Keratinocyte (primary cell): Measurements from ENCODE around the gene REPS2. TPM values are rescaled to one million over a fixed set of nuclear protein-coding genes. Genes with fewer than 3 reads are reported as not detected.
A peak's percentile ranks its signal among the peaks of the same experiment; 100 is the strongest.

Source experiments
- DNase-seq: peaks from one replicate; pipeline ENCODE4 v3.0.0-alpha.2; 2011; ENCODE audit warnings: low read depth, missing footprints, low spot score
- FAIRE-seq: peaks from 2 replicates; lab custom pipeline; 2011; peaks lifted over from hg19 to GRCh38; lab: Jason Lieb, UNC
- H2AFZ ChIP-seq: 2 replicates; pipeline ENCODE4 v1.6.0; 2012; ENCODE audit warnings: low read length, control low read depth, inconsistent platforms; ENCODE audit not compliant: control insufficient read depth
- H3K27ac ChIP-seq: 2 replicates; pipeline ENCODE4 v1.5.1; 2011; ENCODE audit warnings: low read length; ENCODE audit not compliant: control insufficient read depth, insufficient read depth
- H3K27me3 ChIP-seq: 3 replicates; pipeline ENCODE4 v1.6.0; 2011; ENCODE audit warnings: low read length; ENCODE audit not compliant: control insufficient read depth, insufficient read depth; ENCODE audit errors: extremely low read depth
- H3K36me3 ChIP-seq, 2 experiments: 2 replicates in 1 of 2; 3 replicates in 1 of 2; pipeline ENCODE4 v1.5.1; 2011; ENCODE audit warnings: low read length in 2 of 2, mild to moderate bottlenecking in 1 of 2; ENCODE audit not compliant: control insufficient read depth in 2 of 2, insufficient read depth in 2 of 2; ENCODE audit errors: extremely low read depth in 1 of 2
- H3K4me1 ChIP-seq: 3 replicates; pipeline ENCODE4 v1.5.1; 2011; ENCODE audit warnings: low read length; ENCODE audit not compliant: control insufficient read depth, insufficient read depth; ENCODE audit errors: extremely low read depth
- H3K4me2 ChIP-seq: 3 replicates; pipeline ENCODE4 v1.6.0; 2011; ENCODE audit warnings: low read depth, low read length; ENCODE audit not compliant: control insufficient read depth, insufficient read depth; ENCODE audit errors: extremely low read depth
- H3K4me3 ChIP-seq, 3 experiments: fragments of 200-600 bp in 1 of 3; sonication (generic) in 1 of 3; 2 replicates in 2 of 3; 3 replicates in 1 of 3; pipeline ENCODE4 v1.5.1; 2011 to 2016; ENCODE audit warnings: low read length in 3 of 3, mild to moderate bottlenecking in 3 of 3, control low read depth in 2 of 3, inconsistent platforms in 1 of 3, low read depth in 1 of 3, mixed read lengths in 1 of 3, mixed run types in 1 of 3, moderate library complexity in 1 of 3; ENCODE audit not compliant: control insufficient read depth in 2 of 3, insufficient read depth in 2 of 3; ENCODE audit errors: extremely low read depth in 1 of 3
- H3K79me2 ChIP-seq: 2 replicates; pipeline ENCODE4 v1.6.0; 2012; ENCODE audit warnings: low read length; ENCODE audit not compliant: control insufficient read depth, insufficient read depth
- H3K9ac ChIP-seq: 3 replicates; pipeline ENCODE4 v1.6.0; 2011; ENCODE audit warnings: low read length; ENCODE audit not compliant: control insufficient read depth, insufficient read depth; ENCODE audit errors: extremely low read depth
- H3K9me1 ChIP-seq: 3 replicates; pipeline ENCODE4 v1.6.0; 2011; ENCODE audit warnings: low read length; ENCODE audit not compliant: control insufficient read depth, insufficient read depth; ENCODE audit errors: extremely low read depth
- H3K9me3 ChIP-seq: 2 replicates; pipeline ENCODE4 v1.5.1; 2012; ENCODE audit warnings: low read depth, low read length; ENCODE audit not compliant: control insufficient read depth
- H4K20me1 ChIP-seq: 3 replicates; pipeline ENCODE4 v1.6.0; 2011; ENCODE audit warnings: low read length; ENCODE audit not compliant: control insufficient read depth, insufficient read depth; ENCODE audit errors: extremely low read depth
- EZH2 ChIP-seq: IDR thresholded peaks from one replicate; pipeline ENCODE4 v1.6.1; 2012; ENCODE audit warnings: inconsistent platforms, mild to moderate bottlenecking, low read length, moderate library complexity
- dilution Hi-C: fragments of 300-500 bp; cut with MboI; formaldehyde crosslinking; loops from one replicate; pipeline ENCODE4 v1.7.0; 2020; ENCODE audit warnings: low sequenced_read_pairs; ENCODE audit not compliant: extremely low pct_ligation_motif_present
- polyA plus RNA-seq, 5 experiments: library from polyadenylated mRNA; depleted of rRNA in 3 of 5; stranded (reverse) in 3 of 5; stranded (forward) in 1 of 5; unstranded in 1 of 5; fragments of >200 nt; gene quantifications; 1 replicate in 1 of 5; 2 replicates in 3 of 5; 3 replicates in 1 of 5; pipeline versions ENCODE4 v1.2.1 to v1.2.3, GENCODE V29; 2011 to 2012; ENCODE audit warnings: missing spikeins in 2 of 5, low read depth in 1 of 5, low replicate concordance in 1 of 5
- TF ChIP-seq, protein P1 (sequence below), 3 experiments: IDR thresholded peaks in 1 of 3; conservative IDR thresholded peaks in 1 of 3; optimal IDR thresholded peaks in 1 of 3; 2 replicates in 2 of 3; 3 replicates in 1 of 3; pipeline versions ENCODE3 to v1.5.1; 2011; ENCODE audit warnings: low read length in 3 of 3, mild to moderate bottlenecking in 3 of 3, moderate library complexity in 2 of 3, control low read depth in 1 of 3, inconsistent platforms in 1 of 3; ENCODE audit not compliant: insufficient read depth in 2 of 3; ENCODE audit errors: extremely low read depth in 1 of 3

The REPS2 gene
- polyA plus RNA-seq, 1 donor (not counting 4 experiments of a cell fraction or from before 2014, with no cell fraction given): 2.4 TPM

DNA sequence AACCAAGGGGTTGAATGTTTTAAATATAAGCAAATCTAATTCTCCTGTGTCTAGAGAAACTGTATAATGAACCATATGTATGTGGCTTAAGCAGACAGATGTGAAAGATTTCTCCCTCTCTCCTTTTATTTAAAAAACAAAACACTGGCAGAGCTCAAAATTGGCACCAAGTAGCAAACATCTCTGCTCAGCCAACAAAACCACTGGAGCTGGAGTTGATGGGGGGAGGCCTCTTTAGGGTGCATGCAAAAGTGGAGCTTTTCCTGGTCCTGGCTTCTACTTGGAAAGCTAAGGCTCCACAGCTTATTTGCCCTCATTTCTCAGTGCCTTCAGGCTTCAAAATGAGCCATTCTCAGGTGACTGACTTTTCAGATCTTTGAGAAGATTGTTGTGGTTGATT lies 95.6 kb downstream of the REPS2 start:
- Histone ChIP-seq H3K4me2 (no peak overlapping the region), H3K27me3 (peaks cover 4% of the 10 kb centered on the region), H3K9me3 (no peaks in the 10 kb centered on the region), H3K79me2 (no peaks in the 10 kb centered on the region), H3K9ac (no peak overlapping the region), H3K27ac (no peak overlapping the region), H3K4me3 (no peak overlapping the region), H3K4me1 (no peaks in the 10 kb centered on the region), H4K20me1 (no peaks in the 10 kb centered on the region), H3K36me3 (no peaks in the 10 kb centered on the region), H2AFZ (no peak overlapping the region), H3K9me1 (no peaks in the 10 kb centered on the region)
- TF ChIP-seq EZH2: no peak
- TF ChIP-seq, protein P1, sequence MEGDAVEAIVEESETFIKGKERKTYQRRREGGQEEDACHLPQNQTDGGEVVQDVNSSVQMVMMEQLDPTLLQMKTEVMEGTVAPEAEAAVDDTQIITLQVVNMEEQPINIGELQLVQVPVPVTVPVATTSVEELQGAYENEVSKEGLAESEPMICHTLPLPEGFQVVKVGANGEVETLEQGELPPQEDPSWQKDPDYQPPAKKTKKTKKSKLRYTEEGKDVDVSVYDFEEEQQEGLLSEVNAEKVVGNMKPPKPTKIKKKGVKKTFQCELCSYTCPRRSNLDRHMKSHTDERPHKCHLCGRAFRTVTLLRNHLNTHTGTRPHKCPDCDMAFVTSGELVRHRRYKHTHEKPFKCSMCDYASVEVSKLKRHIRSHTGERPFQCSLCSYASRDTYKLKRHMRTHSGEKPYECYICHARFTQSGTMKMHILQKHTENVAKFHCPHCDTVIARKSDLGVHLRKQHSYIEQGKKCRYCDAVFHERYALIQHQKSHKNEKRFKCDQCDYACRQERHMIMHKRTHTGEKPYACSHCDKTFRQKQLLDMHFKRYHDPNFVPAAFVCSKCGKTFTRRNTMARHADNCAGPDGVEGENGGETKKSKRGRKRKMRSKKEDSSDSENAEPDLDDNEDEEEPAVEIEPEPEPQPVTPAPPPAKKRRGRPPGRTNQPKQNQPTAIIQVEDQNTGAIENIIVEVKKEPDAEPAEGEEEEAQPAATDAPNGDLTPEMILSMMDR (optimal IDR thresholded peaks at IDR 0.05 in 1 of 3, IDR thresholded peaks at IDR 0.05 in 1 of 3, conservative IDR thresholded peaks at IDR 0.05 in 1 of 3; ENCODE audit: extremely low read depth in 1 of 3, insufficient read depth in 2 of 3, low read length in 3 of 3): no peak
- no peak for FAIRE-seq
- no peak for DNase-seq
- dilution Hi-C loops: no loop called here

- Histone ChIP-seq H3K79me2 (no peaks in the 10 kb centered on the region), H3K4me3 (no peak overlapping the region), H2AFZ (no peak overlapping the region), H3K9ac (no peak overlapping the region), H3K9me3 (no peaks in the 10 kb centered on the region), H4K20me1 (no peaks in the 10 kb centered on the region), H3K27ac (no peak overlapping the region), H3K9me1 (no peaks in the 10 kb centered on the region), H3K27me3 (no peaks in the 10 kb centered on the region), H3K4me2 (no peak overlapping the region), H3K4me1 (no peaks in the 10 kb centered on the region), H3K36me3 (no peaks in the 10 kb centered on the region)
- dilution Hi-C loops: no loop called here
- no peak for DNase-seq
- peak; percentile 91 for FAIRE-seq
- TF ChIP-seq EZH2: no peak
- TF ChIP-seq, protein P1 (optimal IDR thresholded peaks at IDR 0.05 in 1 of 3, IDR thresholded peaks at IDR 0.05 in 1 of 3, conservative IDR thresholded peaks at IDR 0.05 in 1 of 3; ENCODE audit: extremely low read depth in 1 of 3, insufficient read depth in 2 of 3, low read length in 3 of 3): peak; percentile 76 to 91 (median 85)
These were observed 100.1 kb downstream of the REPS2 start for GRCh38 chrX:17046478-17047097.
